Endothelial cell of umbilical vein (primary cell): Measurements from ENCODE around the gene PPP1R12C. TPM values are rescaled to one million over a fixed set of nuclear protein-coding genes. Genes with fewer than 3 reads are reported as not detected.

Experiments
- BruUV-seq: library from RNA; stranded (reverse); fragments of 400-500 nt; replicated peaks from 2 replicates; lab custom pipeline; 2021; lab: Mats Ljungman, UMichigan
- CTCF ChIA-PET: fragments of 300-600, 350-600 bp; sonication (Branson Sonifier 250); formaldehyde crosslinking; loops from one replicate; lab custom pipeline; 2021; ENCODE audit warnings: antibody characterized with exemption, inconsistent platforms; lab: Charles Lee
- POLR2A ChIA-PET: fragments of 300-600, 350-600 bp; sonication (Branson Sonifier 250); formaldehyde crosslinking; loops from one replicate; lab custom pipeline; 2021; ENCODE audit warnings: antibody characterized with exemption, inconsistent platforms; lab: Charles Lee
- DNase-seq: peaks from one replicate; pipeline ENCODE4 v3.0.0-alpha.2; 2011; ENCODE audit warnings: low read depth, low spot score
- FAIRE-seq: peaks from 2 replicates; lab custom pipeline; 2011; peaks lifted over from hg19 to GRCh38; lab: Jason Lieb, UNC
- H2AFZ ChIP-seq: 2 replicates; pipeline ENCODE4 v1.6.0; 2012; ENCODE audit warnings: low read depth, low read length, control low read depth, inconsistent platforms
- H3K27ac ChIP-seq: 2 replicates; pipeline ENCODE4 v1.5.1; 2011; ENCODE audit warnings: low read depth, mild to moderate bottlenecking, control low read depth, low read length, moderate library complexity; ENCODE audit not compliant: insufficient read depth
- H3K27me3 ChIP-seq, 2 experiments: 2 replicates each; pipeline versions ENCODE4 v1.6.0 to v1.6.1; 2011; ENCODE audit warnings: low read length in 2 of 2, mixed read lengths in 1 of 2; ENCODE audit not compliant: control insufficient read depth in 2 of 2, insufficient read depth in 2 of 2
- H3K36me3 ChIP-seq, 2 experiments: 2 replicates in 1 of 2; 3 replicates in 1 of 2; pipeline ENCODE4 v1.5.1; 2011; ENCODE audit warnings: low read length in 2 of 2, mild to moderate bottlenecking in 1 of 2, moderate library complexity in 1 of 2; ENCODE audit not compliant: control insufficient read depth in 2 of 2, insufficient read depth in 2 of 2; ENCODE audit errors: extremely low read depth in 1 of 2
- H3K4me1 ChIP-seq: 3 replicates; pipeline ENCODE4 v1.5.1; 2011; ENCODE audit warnings: mild to moderate bottlenecking, low read length; ENCODE audit not compliant: control insufficient read depth, insufficient read depth; ENCODE audit errors: extremely low read depth
- H3K4me2 ChIP-seq: 2 replicates; pipeline ENCODE4 v1.6.1; 2011; ENCODE audit warnings: low read length, control low read depth, mixed read lengths; ENCODE audit not compliant: insufficient read depth
- H3K4me3 ChIP-seq, 3 experiments: fragments of 200-600 bp in 1 of 3; sonication (generic), shearing (Covaris generic) in 1 of 3; replicated peaks in 1 of 3; 2 replicates each; pipeline ENCODE4 v1.5.1; 2011 to 2016; ENCODE audit warnings: control low read depth in 3 of 3, low read length in 3 of 3, mild to moderate bottlenecking in 2 of 3, inconsistent platforms in 1 of 3, low read depth in 1 of 3, moderate library complexity in 1 of 3; ENCODE audit not compliant: insufficient read depth in 1 of 3
- H3K79me2 ChIP-seq: 2 replicates; pipeline ENCODE4 v1.6.0; 2012; ENCODE audit warnings: low read length, inconsistent platforms; ENCODE audit not compliant: control insufficient read depth, insufficient read depth
- H3K9ac ChIP-seq: replicated peaks from 2 replicates; pipeline ENCODE3; 2011; ENCODE audit warnings: low read length, control low read depth; ENCODE audit not compliant: insufficient read depth; ENCODE audit errors: extremely low read depth
- H3K9me1 ChIP-seq: replicated peaks from 3 replicates; pipeline ENCODE4 v1.6.0; 2011; ENCODE audit warnings: mild to moderate bottlenecking, low read length; ENCODE audit not compliant: control insufficient read depth, insufficient read depth; ENCODE audit errors: extremely low read depth
- H3K9me3 ChIP-seq: replicated peaks from 2 replicates; pipeline ENCODE4 v1.5.1; 2012; ENCODE audit warnings: low read length, inconsistent platforms; ENCODE audit not compliant: control insufficient read depth, insufficient read depth
- H4K20me1 ChIP-seq: replicated peaks from 2 replicates; pipeline ENCODE3; 2011; ENCODE audit warnings: mild to moderate bottlenecking, low read length; ENCODE audit not compliant: control insufficient read depth, insufficient read depth; ENCODE audit errors: extremely low read depth
- JUN ChIP-seq: IDR thresholded peaks from 2 replicates; pipeline ENCODE4 v1.6.1; 2011; ENCODE audit warnings: borderline replicate concordance, low read depth; ENCODE audit not compliant: insufficient read length, insufficient read depth
- POLR2AphosphoS5 ChIP-seq: IDR thresholded peaks from 2 replicates; pipeline ENCODE4 v1.6.1; 2012; ENCODE audit warnings: low read depth, mild to moderate bottlenecking, control low read depth, low read length, moderate library complexity; ENCODE audit not compliant: insufficient read depth
- dilution Hi-C: fragments of 300-500 bp; cut with MboI; formaldehyde crosslinking; loops from one replicate; pipeline ENCODE4 v1.15.0; 2019; ENCODE audit warnings: low sequenced_read_pairs; ENCODE audit not compliant: extremely low pct_ligation_motif_present
- intact Hi-C: fragments of 100-400 bp; cut with micrococcal nuclease; formaldehyde crosslinking; loops from one replicate; pipeline ENCODE4 v1.10.0; 2022
- polyA plus RNA-seq, 4 experiments: library from polyadenylated mRNA; depleted of rRNA in 3 of 4; stranded (reverse) in 3 of 4; unstranded in 1 of 4; fragments of >200 nt; gene quantifications; 2 replicates each; pipeline versions ENCODE4 v1.2.1 to v1.2.3, GENCODE V29; 2011 to 2012; ENCODE audit warnings: missing spikeins in 1 of 4
- total RNA-seq: library from RNA; stranded (reverse); gene quantifications from 2 replicates; pipeline ENCODE4 v1.2.3, GENCODE V29; 2021
- TF ChIP-seq, protein P1 (sequence below): IDR thresholded peaks from 2 replicates; pipeline ENCODE4 v1.6.1; 2011; ENCODE audit not compliant: insufficient read depth, insufficient read length
- TF ChIP-seq, protein P2 (sequence below), 2 donors: IDR thresholded peaks; 1 replicate in 1 of 2; 2 replicates in 1 of 2; pipeline ENCODE4 v1.5.1; 2011; ENCODE audit warnings: low read length in 2 of 2, mild to moderate bottlenecking in 2 of 2, moderate library complexity in 2 of 2, control low read depth in 1 of 2, inconsistent platforms in 1 of 2, low read depth in 1 of 2; ENCODE audit not compliant: insufficient read depth in 1 of 2; ENCODE audit errors: extremely low read depth in 1 of 2

The PPP1R12C gene
- total and polyA plus RNA-seq, 2 donors (not counting 3 experiments of a cell fraction or from before 2014, with no cell fraction given): 69.5 to 149 TPM

DNA sequence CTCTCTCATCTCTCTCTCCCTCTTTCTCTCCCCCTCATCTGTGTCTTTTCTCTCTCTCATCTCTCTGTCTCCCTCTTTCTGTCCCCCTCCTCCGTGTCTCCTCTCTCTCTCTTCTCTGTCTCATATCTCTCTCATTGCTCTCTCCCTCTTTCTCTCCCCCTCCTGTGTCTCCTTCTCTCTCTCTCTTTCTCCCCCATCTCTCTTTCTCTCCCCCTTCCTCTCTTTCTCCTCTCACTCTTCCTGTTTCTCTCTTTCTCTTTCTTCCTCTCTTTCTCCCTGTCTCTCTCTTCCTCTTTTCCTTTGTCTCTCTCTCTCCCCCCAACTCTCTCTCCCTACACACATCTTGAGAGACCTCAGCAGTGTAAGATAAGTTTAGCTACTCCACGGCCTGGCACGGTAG lies 49.6 kb downstream of the PPP1R12C start:
- dilution Hi-C loops (no loop called here), intact Hi-C loops (no loop called here)
- H3K27ac ChIP-seq: no peak overlapping the region
- ChIA-PET CTCF (interaction anchor here (2.5 kb wide), 1 partner anchor 12 kb away, joined by 9 read pairs; no protein-coding TSS in a partner anchor), POLR2A (no interaction called here)
- no peak for FAIRE-seq
- no peaks in the 10 kb centered on the region for H3K9me1 ChIP-seq
- H3K4me2 ChIP-seq: no peak overlapping the region
- H3K4me1 ChIP-seq: peaks cover 6% of the 10 kb centered on the region
- DNase-seq: no peak
- BruUV-seq: no TSS peak
- no peaks in the 10 kb centered on the region for H3K79me2 ChIP-seq
- no peaks in the 10 kb centered on the region for H3K9me3 ChIP-seq
- H3K4me3 ChIP-seq: no peak overlapping the region
- peaks cover 23% of the 10 kb centered on the region in 2 experiments for H3K27me3 ChIP-seq
- TF ChIP-seq, protein P1, sequence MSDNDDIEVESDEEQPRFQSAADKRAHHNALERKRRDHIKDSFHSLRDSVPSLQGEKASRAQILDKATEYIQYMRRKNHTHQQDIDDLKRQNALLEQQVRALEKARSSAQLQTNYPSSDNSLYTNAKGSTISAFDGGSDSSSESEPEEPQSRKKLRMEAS: no peak
- TF ChIP-seq, protein P2, sequence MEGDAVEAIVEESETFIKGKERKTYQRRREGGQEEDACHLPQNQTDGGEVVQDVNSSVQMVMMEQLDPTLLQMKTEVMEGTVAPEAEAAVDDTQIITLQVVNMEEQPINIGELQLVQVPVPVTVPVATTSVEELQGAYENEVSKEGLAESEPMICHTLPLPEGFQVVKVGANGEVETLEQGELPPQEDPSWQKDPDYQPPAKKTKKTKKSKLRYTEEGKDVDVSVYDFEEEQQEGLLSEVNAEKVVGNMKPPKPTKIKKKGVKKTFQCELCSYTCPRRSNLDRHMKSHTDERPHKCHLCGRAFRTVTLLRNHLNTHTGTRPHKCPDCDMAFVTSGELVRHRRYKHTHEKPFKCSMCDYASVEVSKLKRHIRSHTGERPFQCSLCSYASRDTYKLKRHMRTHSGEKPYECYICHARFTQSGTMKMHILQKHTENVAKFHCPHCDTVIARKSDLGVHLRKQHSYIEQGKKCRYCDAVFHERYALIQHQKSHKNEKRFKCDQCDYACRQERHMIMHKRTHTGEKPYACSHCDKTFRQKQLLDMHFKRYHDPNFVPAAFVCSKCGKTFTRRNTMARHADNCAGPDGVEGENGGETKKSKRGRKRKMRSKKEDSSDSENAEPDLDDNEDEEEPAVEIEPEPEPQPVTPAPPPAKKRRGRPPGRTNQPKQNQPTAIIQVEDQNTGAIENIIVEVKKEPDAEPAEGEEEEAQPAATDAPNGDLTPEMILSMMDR (IDR thresholded peaks at IDR 0.05; ENCODE audit: extremely low read depth in 1 of 2, insufficient read depth in 1 of 2, low read depth in 1 of 2, low read length in 2 of 2): no peak
- no peak for TF ChIP-seq POLR2AphosphoS5
- no peak for TF ChIP-seq JUN
- H4K20me1 ChIP-seq: no peaks in the 10 kb centered on the region
- no peaks in the 10 kb centered on the region for H3K36me3 ChIP-seq
- H2AFZ ChIP-seq: no peak overlapping the region
- H3K9ac ChIP-seq: no peak overlapping the region
